Measurements from ENCODE around the gene AFM. TPM values are rescaled to one million over a fixed set of nuclear protein-coding genes. Genes with fewer than 3 reads are reported as not detected.

Gene AFM
- total and polyA plus RNA-seq, 2 donors (not counting 1 experiment from before 2014, with no cell fraction given): not detected

DNA sequence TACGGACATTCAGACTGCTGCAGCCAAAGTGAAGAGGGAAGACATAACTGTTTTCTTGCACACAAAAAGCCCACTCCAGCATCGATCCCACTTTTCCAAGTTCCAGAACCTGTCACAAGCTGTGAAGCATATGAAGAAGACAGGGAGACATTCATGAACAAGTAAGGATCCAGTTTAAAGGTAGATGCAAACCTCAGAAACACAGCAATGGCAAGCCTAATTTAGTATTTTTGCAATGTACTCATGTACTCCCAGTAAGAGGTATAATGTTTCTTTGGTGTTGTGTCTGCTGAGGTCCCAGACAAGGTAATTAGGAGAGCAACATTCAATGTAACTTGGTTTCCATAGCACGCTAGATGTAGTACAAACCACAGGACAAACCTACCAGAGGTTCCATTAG lies 40.9 kb upstream of the AFM start:
- intact Hi-C loops (cut with micrococcal nuclease): no loop called here

DNA sequence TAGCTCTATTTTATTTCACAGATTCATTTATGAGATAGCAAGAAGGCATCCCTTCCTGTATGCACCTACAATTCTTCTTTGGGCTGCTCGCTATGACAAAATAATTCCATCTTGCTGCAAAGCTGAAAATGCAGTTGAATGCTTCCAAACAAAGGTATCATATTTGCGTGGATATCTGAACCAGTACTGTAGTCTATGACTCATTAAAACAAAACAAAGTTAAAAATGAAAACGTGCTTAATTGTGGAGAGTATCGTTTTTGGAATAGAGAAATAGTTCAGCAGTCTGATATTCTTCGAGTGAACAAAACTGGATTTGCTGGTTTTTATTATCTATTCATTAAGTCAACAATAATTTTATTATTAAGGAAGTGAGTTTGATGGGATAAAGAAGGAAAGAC lies 39.3 kb upstream of the AFM start:
- WGBS (ENCODE audit: insufficient coverage): no CpG with 5 or more reads among the region's 5 CpGs
- CTCF ChIA-PET: no interaction called here
- H3K9ac ChIP-seq (ENCODE audit: low read length): no peak overlapping the region
- Mint-ChIP-seq H3K9me3 (ENCODE audit: insufficient read depth) (no peaks in the 10 kb centered on the region), H3K4me3 (no peak overlapping the region), H3K4me1 (no peaks in the 10 kb centered on the region), H3K27ac (no peak overlapping the region), H3K27me3 (peaks cover 20% of the 10 kb centered on the region)
- POLR2A ChIA-PET: no interaction called here
- no peak overlapping the region for H2AFZ ChIP-seq (ENCODE audit: insufficient read depth, low read depth, low read length, poor library complexity, severe bottlenecking)
- no peak for TF ChIP-seq EZH2 (IDR thresholded peaks at IDR 0.05; ENCODE audit: borderline replicate concordance, insufficient read depth, low read depth, low read length, poor library complexity, severe bottlenecking)
- TF ChIP-seq CTCF (IDR thresholded peaks at IDR 0.05): no peak
- H3K9me3 ChIP-seq (ENCODE audit: control extremely low read depth in 1 of 3, control insufficient read depth in 2 of 3, insufficient read depth in 1 of 3, low read length in 2 of 3): no peaks in the 10 kb centered on the region
- H3K4me1 ChIP-seq (ENCODE audit: control insufficient read depth in 2 of 2, insufficient read depth in 2 of 2, low read length in 2 of 2): no peaks in the 10 kb centered on the region
- H3K36me3 ChIP-seq (replicated peaks in 1 of 2; ENCODE audit: control extremely low read depth in 1 of 2, control insufficient read depth in 1 of 2, extremely low read depth in 1 of 2, insufficient read depth in 2 of 2, low read length in 1 of 2): no peaks in the 10 kb centered on the region
- no peak overlapping the region for H3K27ac ChIP-seq (ENCODE audit: low read length in 2 of 2)
- DNase-seq: no peak
- ATAC-seq (ENCODE audit: low read depth): no peak
- no peaks in the 10 kb centered on the region for H3K79me2 ChIP-seq (ENCODE audit: control insufficient read depth, insufficient read depth, low read length)
- no peaks in the 10 kb centered on the region for H3K27me3 ChIP-seq (replicated peaks in 1 of 4; ENCODE audit: control extremely low read depth in 1 of 4, control insufficient read depth in 3 of 4, insufficient read depth in 4 of 4, low read length in 3 of 4)
- H4K20me1 ChIP-seq (ENCODE audit: control insufficient read depth, insufficient read depth, low read length, poor library complexity, severe bottlenecking): no peaks in the 10 kb centered on the region
- H3K4me3 ChIP-seq (ENCODE audit: control extremely low read depth in 1 of 5, extremely low read depth in 1 of 5, insufficient read depth in 1 of 5, low read depth in 2 of 5, low read length in 4 of 5): no peak overlapping the region
- intact Hi-C loops (cut with micrococcal nuclease): no loop called here
- no peak overlapping the region for H3K4me2 ChIP-seq (replicated peaks; ENCODE audit: low read depth, low read length, poor library complexity, severe bottlenecking)

More for the DNA sequence above, 40.9 kb upstream of the AFM start:
- H3K27ac ChIP-seq (ENCODE audit: low read length in 2 of 2): no peak overlapping the region
- no peak overlapping the region for H3K4me3 ChIP-seq (ENCODE audit: control extremely low read depth in 1 of 5, extremely low read depth in 1 of 5, insufficient read depth in 1 of 5, low read depth in 2 of 5, low read length in 4 of 5)
- H3K27me3 Mint-ChIP-seq: peaks cover 20% of the 10 kb centered on the region
- TF ChIP-seq EZH2 (IDR thresholded peaks at IDR 0.05; ENCODE audit: borderline replicate concordance, insufficient read depth, low read depth, low read length, poor library complexity, severe bottlenecking): no peak
- TF ChIP-seq CTCF (IDR thresholded peaks at IDR 0.05): no peak
- no peak overlapping the region for H3K27ac Mint-ChIP-seq
- no peaks in the 10 kb centered on the region for H3K9me3 ChIP-seq (ENCODE audit: control extremely low read depth in 1 of 3, control insufficient read depth in 2 of 3, insufficient read depth in 1 of 3, low read length in 2 of 3)
- ChIA-PET CTCF (no interaction called here), POLR2A (no interaction called here)
- H3K27me3 ChIP-seq (replicated peaks in 1 of 4; ENCODE audit: control extremely low read depth in 1 of 4, control insufficient read depth in 3 of 4, insufficient read depth in 4 of 4, low read length in 3 of 4): no peaks in the 10 kb centered on the region
- no peaks in the 10 kb centered on the region for H3K79me2 ChIP-seq (ENCODE audit: control insufficient read depth, insufficient read depth, low read length)
- no peak for DNase-seq
- no peaks in the 10 kb centered on the region for H3K4me1 Mint-ChIP-seq
- H4K20me1 ChIP-seq (ENCODE audit: control insufficient read depth, insufficient read depth, low read length, poor library complexity, severe bottlenecking): no peaks in the 10 kb centered on the region
- no peaks in the 10 kb centered on the region for H3K36me3 ChIP-seq (replicated peaks in 1 of 2; ENCODE audit: control extremely low read depth in 1 of 2, control insufficient read depth in 1 of 2, extremely low read depth in 1 of 2, insufficient read depth in 2 of 2, low read length in 1 of 2)
- no peak overlapping the region for H3K4me2 ChIP-seq (replicated peaks; ENCODE audit: low read depth, low read length, poor library complexity, severe bottlenecking)
- no peaks in the 10 kb centered on the region for H3K9me3 Mint-ChIP-seq (ENCODE audit: insufficient read depth)
- no peaks in the 10 kb centered on the region for H3K4me1 ChIP-seq (ENCODE audit: control insufficient read depth in 2 of 2, insufficient read depth in 2 of 2, low read length in 2 of 2)
- WGBS (ENCODE audit: insufficient coverage): 100% methylated on average over 1 of the region's 3 CpGs
- no peak overlapping the region for H3K9ac ChIP-seq (ENCODE audit: low read length)
- ATAC-seq (ENCODE audit: low read depth): no peak
- H2AFZ ChIP-seq (ENCODE audit: insufficient read depth, low read depth, low read length, poor library complexity, severe bottlenecking): no peak overlapping the region
- H3K4me3 Mint-ChIP-seq: no peak overlapping the region
